ENCODE data around the gene FMO1. TPM values are rescaled to one million over a fixed set of nuclear protein-coding genes. Genes with fewer than 3 reads are reported as not detected.

The FMO1 gene
- total RNA-seq, 6 donors from 2014 or later: 0.67 to 1.3 (median 0.83) TPM; not detected in 3

- no peak overlapping the region for H3K4me3 ChIP-seq
- no peaks in the 10 kb centered on the region for H3K36me3 ChIP-seq
- H3K4me1 ChIP-seq: peaks cover 0 to 10% (median 5%) of the 10 kb centered on the region in 4 donors
- TF ChIP-seq POLR2A (IDR thresholded peaks at IDR 0.05): no peak
- no peak for TF ChIP-seq POLR2AphosphoS5 (IDR thresholded peaks at IDR 0.05)
- no peak for TF ChIP-seq CTCF (IDR thresholded peaks at IDR 0.05)
- no peak for TF ChIP-seq EP300 (IDR thresholded peaks at IDR 0.05)
- DNase-seq: no peak
- H3K9me3 ChIP-seq: no peaks in the 10 kb centered on the region
- no peak for ATAC-seq (ENCODE audit: low FRiP score in 2 of 2)
- 37 to 85% methylated on average over 1 of the region's 1 CpG for WGBS, 2 donors
- no peak overlapping the region for H3K27ac ChIP-seq
- H3K27me3 ChIP-seq: no peaks in the 10 kb centered on the region
Measured at GRCh38 chr1:171248841-171249240, 547 bp downstream of the FMO1 start.

GRCh38 chr1:171250263-171250662 is 2.0 kb downstream of the FMO1 start:
- WGBS, 2 donors: 89 to 92% methylated on average over 3 of the region's 3 CpGs
- no peaks in the 10 kb centered on the region for H3K9me3 ChIP-seq
- peaks cover 0 to 10% (median 5%) of the 10 kb centered on the region in 4 donors for H3K4me1 ChIP-seq
- TF ChIP-seq CTCF (IDR thresholded peaks at IDR 0.05) (no peak), POLR2A (IDR thresholded peaks at IDR 0.05) (no peak), EP300 (IDR thresholded peaks at IDR 0.05) (no peak), POLR2AphosphoS5 (IDR thresholded peaks at IDR 0.05) (no peak)
- no peak overlapping the region for H3K4me3 ChIP-seq
- no peaks in the 10 kb centered on the region for H3K36me3 ChIP-seq
- no peak for ATAC-seq (ENCODE audit: low FRiP score in 2 of 2)
- no peak overlapping the region for H3K27ac ChIP-seq
- DNase-seq: no peak
- H3K27me3 ChIP-seq: no peaks in the 10 kb centered on the region

GRCh38 chr1:171251042-171251951 is 3.0 kb downstream of the FMO1 start:
- peak overlapping the region; percentile 36 to 56 (median 49) for H3K4me3 ChIP-seq
- ATAC-seq (ENCODE audit: low FRiP score in 2 of 2) (peak; percentile 19 to 58), DNase-seq (peak; percentile 39 to 72)
- WGBS, 2 donors: 4 to 5% methylated on average over 27 to 34 of the region's 34 CpGs
- TF ChIP-seq EP300 (IDR thresholded peaks at IDR 0.05) (no peak), CTCF (IDR thresholded peaks at IDR 0.05) (peak in 5 of 6 experiments; percentile 21 to 47 (median 32))
- H3K36me3 ChIP-seq: no peaks in the 10 kb centered on the region
- H3K27me3 ChIP-seq: no peaks in the 10 kb centered on the region
- no peaks in the 10 kb centered on the region for H3K9me3 ChIP-seq
- peaks cover 0 to 10% (median 5%) of the 10 kb centered on the region in 4 donors for H3K4me1 ChIP-seq
- H3K27ac ChIP-seq: peak overlapping the region in 1 of 4 donors; percentile 37

GRCh38 chr1:171251952-171252300 is 3.6 kb downstream of the FMO1 start:
- Histone ChIP-seq H3K9me3 (no peaks in the 10 kb centered on the region), H3K4me3 (peak overlapping the region in 3 of 4 donors; percentile 46 to 56 (median 52)), H3K27me3 (no peaks in the 10 kb centered on the region), H3K27ac (no peak overlapping the region), H3K36me3 (no peaks in the 10 kb centered on the region), H3K4me1 (peaks cover 0 to 10% (median 5%) of the 10 kb centered on the region in 4 donors)
- no peak for ATAC-seq (ENCODE audit: low FRiP score in 2 of 2)
- WGBS, 2 donors: 40 to 44% methylated on average over 6 of the region's 6 CpGs
- TF ChIP-seq POLR2A (IDR thresholded peaks at IDR 0.05) (no peak), POLR2AphosphoS5 (IDR thresholded peaks at IDR 0.05) (no peak), EP300 (IDR thresholded peaks at IDR 0.05) (no peak), CTCF (IDR thresholded peaks at IDR 0.05) (no peak)
- DNase-seq: no peak

All from upper lobe of left lung (tissue), 6 donors.